Epithelial cell of umbilical artery (primary cell): Measurements from ENCODE around the gene ZNF273. TPM values are rescaled to one million over a fixed set of nuclear protein-coding genes. Genes with fewer than 3 reads are reported as not detected.

Experiments
- total RNA-seq: library from RNA; depleted of rRNA; stranded (reverse); fragments of >200 nt; gene quantifications from 2 replicates; pipeline ENCODE4 v1.2.3, GENCODE V29; 2014

Gene ZNF273
- total RNA-seq = 1.6 and 4.6 TPM in 2 replicates

DNA sequence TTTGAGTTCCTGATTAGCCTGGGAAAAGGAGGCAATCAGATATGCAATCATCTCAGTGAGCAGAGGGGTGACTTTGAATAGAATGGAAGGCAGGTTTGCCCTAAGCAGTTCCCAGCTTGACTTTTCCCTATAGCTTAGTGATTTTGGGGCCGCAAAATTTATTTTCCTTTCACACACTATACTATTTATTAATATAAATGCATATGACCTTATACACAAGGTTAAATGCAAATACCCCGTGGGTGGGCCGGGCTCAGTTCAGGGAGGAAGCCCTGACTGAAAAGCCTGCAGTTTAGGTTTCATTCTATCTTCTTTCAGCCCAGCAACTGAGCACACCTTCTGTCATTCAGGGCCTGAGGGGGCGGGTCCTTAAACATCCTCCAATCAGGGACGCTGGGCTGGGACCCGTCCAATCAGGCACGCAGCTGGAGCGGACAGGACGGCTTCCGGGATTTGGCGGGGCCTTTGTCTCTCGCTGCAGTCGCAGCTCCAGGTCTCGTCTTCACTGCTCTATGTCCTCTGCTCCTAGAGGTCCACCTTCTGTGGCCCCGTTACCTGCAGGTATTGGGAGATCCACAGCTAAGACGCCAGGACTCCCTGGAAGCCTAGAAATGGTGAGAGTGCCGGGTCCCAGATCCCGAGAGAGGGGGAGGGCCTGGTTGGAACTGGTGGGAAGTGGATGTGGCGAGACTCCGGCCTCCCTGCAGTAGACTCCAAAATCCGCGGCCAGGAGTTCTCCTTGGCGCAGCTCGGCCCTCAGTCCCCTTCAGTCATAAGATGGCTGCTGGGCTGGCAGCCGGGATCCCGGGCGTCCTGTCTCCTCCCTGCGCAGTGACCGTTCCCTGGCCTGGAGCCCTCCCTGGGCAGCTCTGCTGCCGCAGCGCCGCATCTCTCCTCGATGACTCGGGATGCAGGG lies at the start of gene ZNF273:
ZNF273 (plus strand) TSS at position 468 of the 916 bp plus-strand sequence; CDS start at position 513, 45 bp downstream.

Other genes with a start within 250 kb of the ZNF273 start
- 1.6 and 2.7 TPM in 2 replicates for gene ZNF107, start 237.1 kb upstream of the ZNF273 start, total RNA-seq
- 3.2 and 4.6 TPM in 2 replicates for gene ZNF138, start 108.8 kb upstream of the ZNF273 start, total RNA-seq
- 3.8 and 6.5 TPM in 2 replicates for gene ZNF117, start 87.8 kb downstream of the ZNF273 start, total RNA-seq
- gene ERV3-1, start 103.4 kb downstream of the ZNF273 start, total RNA-seq = 5.3 and 10.4 TPM in 2 replicates